Measurements from ENCODE around the gene PTPRC. TPM values are rescaled to one million over a fixed set of nuclear protein-coding genes. Genes with fewer than 3 reads are reported as not detected.

PTPRC gene
- total RNA-seq, 1 donor, result 281 TPM

- DNase-seq (ENCODE audit: low read depth in 2 of 3, low spot score in 2 of 3), result peak in 2 of 3 donors; percentile 44 to 64
These were observed 2.7 kb downstream of the PTPRC start for GRCh38 chr1:198641501-198641900.

DNA sequence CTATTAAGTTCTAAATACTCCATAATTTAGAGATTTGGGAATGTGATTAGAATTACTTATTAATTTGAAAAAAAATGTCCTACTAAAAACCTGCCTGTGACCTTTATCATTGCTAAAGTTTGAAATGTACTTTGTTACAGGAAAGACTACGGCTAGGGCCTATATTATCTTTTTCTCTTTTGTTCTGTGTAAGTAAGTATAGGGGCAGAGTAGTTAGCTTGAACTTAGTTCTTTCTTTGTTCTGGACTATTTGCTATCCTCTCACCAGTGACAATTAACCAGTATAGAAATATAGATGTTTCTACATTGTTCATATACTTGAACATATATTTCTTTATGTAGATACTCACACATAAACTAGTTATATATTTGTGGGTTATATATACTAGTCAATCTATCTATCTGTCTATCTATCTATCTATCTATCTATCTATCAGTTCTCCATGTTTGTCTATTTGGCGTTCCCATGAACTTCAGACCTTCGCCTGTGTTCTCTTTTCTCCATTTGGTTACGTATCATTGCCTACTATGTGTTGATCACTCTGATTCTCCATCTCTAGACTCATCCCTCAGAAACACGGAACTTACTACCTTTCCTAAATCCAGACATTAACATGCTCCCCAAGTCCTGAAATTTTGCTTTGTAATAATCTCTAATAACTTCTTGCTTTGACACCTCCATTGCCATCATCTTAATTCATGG is 3.3 kb downstream of the PTPRC start:
- DNase-seq (ENCODE audit: low read depth in 2 of 3, low spot score in 2 of 3), result no peak

- DNase-seq (ENCODE audit: low read depth in 2 of 3, low spot score in 2 of 3), result no peak
These were observed 4.1 kb downstream of the PTPRC start for GRCh38 chr1:198642983-198643382.

DNA sequence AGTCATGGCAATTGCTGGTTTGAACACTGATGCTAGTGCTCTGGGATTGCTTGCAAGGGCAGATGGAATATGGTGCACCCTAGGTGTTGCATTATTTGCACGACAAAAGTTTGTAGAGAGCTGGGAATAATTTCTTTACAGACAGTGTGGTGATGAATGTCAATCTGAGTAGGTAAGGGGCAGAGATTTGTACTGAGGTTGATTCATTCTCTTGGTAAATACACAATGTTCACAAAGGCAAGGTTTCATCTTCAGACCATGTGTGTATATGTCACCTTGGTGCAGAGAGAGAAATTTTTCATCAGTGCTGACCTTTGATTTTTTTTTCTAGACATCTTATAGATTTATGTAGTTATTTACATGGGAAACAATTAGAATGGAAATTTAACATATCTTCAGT is 5.0 kb downstream of the PTPRC start:
- DNase-seq (ENCODE audit: low read depth in 2 of 3, low spot score in 2 of 3), result no peak

- no peak for DNase-seq (ENCODE audit: low read depth in 2 of 3, low spot score in 2 of 3)
These were observed 8.2 kb downstream of the PTPRC start for GRCh38 chr1:198647055-198647454.

DNA sequence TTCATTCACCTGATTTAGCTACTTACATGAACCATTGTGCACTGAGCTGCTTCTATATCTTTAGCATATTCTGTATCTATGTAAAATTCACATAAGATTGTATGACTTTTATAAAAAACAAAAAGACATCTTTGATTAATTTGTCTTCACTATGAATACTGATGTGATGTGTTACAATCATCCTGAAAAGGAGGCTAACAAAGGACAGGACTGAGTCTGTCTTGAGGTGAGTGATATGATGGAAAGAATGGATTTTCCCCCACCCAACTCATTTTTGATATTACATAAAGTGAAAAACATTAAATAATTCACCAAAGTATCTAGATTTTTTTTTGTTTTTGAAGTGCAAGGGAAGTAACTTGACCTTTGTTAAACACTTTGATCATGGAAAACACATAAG is 9.8 kb downstream of the PTPRC start:
- DNase-seq (ENCODE audit: low read depth in 2 of 3, low spot score in 2 of 3), result no peak

- no peak for DNase-seq (ENCODE audit: low read depth in 2 of 3, low spot score in 2 of 3)
These were observed 10.6 kb downstream of the PTPRC start for GRCh38 chr1:198649232-198649967.

GRCh38 chr1:198649968-198650338 is 11.1 kb downstream of the PTPRC start:
- DNase-seq (ENCODE audit: low read depth in 2 of 3, low spot score in 2 of 3), result no peak

- no peak for DNase-seq (ENCODE audit: low read depth in 2 of 3, low spot score in 2 of 3)
These were observed 11.7 kb downstream of the PTPRC start for GRCh38 chr1:198650506-198650905.

GRCh38 chr1:198651650-198652400 is 13.0 kb downstream of the PTPRC start:
- no peak for DNase-seq (ENCODE audit: low read depth in 2 of 3, low spot score in 2 of 3)

DNA sequence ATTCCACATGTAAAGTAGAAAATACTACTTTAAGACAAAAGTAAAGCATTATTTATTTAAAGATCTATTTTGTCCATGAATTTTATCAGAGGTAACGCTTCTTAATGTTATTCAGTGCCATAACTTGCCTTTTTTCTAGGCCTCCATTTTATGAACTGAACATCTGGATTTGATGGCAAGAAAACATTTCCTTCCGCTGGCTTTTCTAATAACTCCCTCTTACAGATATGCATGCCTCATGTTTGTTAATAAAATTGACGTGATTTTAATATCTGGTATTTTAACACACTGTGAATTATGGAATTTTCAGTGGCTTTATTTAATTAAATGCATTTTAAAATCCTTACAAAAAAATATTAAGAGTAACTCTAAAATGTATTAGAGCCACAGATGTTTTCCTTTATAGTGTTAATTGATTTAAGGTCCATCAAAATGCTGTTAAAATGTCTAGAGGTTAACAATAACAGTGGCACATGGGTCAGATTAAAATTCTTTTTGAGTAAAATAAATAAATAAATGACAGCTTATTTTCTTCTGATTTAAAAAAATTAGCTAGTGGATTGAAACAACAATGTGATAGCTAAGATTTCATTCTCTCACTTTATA is 15.1 kb downstream of the PTPRC start:
- DNase-seq (ENCODE audit: low read depth in 2 of 3, low spot score in 2 of 3), result no peak

GRCh38 chr1:198655459-198656121 is 16.8 kb downstream of the PTPRC start:
- DNase-seq (ENCODE audit: low read depth in 2 of 3, low spot score in 2 of 3), result no peak

DNA sequence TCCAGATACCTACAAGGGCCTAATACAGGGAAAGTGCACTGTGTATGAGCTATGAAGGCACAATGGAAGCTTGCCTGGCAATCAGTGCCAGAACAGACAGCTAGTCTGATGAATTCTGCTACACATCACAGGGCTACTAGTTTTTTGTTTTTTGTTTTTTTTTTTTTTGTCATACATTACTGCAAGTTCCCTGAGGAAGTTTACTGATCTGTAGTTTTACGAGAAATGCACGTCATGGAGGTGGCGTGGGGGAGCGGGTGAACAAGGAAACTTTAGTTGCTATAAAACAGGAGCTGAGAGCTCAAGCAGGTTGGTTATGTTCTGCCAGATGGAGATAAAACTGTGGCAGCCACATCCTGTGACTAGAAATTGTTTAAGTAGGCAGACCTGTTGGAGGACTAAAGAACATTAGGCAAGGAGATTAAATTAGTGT is 17.7 kb downstream of the PTPRC start:
- DNase-seq (ENCODE audit: low read depth in 2 of 3, low spot score in 2 of 3), result peak; percentile 72 to 95 (median 88)

GRCh38 chr1:198657550-198658064 is 18.8 kb downstream of the PTPRC start:
- DNase-seq (ENCODE audit: low read depth in 2 of 3, low spot score in 2 of 3), result peak in 2 of 3 donors; percentile 55 to 76

DNA sequence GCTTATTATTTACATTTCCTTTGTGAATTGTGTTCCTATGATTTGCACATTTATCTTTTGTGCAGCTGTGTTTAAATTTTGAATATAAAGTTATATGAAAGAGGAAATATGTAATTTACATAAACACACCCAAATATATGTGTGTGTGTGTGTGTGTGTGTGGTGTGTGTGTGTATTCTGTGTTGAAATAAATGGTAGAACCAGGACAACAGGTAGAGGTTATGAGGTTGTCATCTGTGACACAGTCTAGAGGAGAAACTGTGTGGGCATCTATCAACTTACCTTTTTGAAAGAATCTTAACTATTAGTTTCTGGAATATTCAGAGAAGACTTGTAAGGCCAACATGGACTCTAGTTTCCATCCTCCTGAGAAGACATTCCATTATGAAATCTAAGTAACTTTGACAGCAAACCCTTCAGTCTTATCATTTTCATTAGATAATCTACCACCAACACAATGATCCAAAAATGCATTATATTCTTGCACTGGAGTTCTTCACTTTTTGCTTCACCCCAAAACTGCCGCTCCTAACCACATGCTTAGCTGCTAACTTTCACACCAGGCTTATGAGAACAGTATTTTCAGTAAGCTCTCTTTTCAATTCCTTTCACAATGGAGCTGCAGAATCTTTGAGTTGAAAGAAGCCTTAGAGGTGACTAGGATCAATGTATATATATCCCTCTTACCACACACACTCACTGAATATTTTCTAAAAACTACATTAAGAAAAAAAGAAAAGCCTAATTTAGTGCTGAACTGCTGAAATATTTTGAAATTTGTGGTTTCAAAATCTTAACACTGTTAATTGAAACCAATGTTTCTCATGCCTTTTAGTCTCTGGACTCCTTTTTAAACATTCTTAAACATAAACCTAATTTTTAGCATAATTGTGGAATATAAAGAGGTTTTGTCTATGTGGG is 21.8 kb downstream of the PTPRC start:
- DNase-seq (ENCODE audit: low read depth in 2 of 3, low spot score in 2 of 3), result no peak

GRCh38 chr1:198662821-198663220 is 24.0 kb downstream of the PTPRC start:
- DNase-seq (ENCODE audit: low read depth in 2 of 3, low spot score in 2 of 3), result no peak

- peak in 1 of 3 donors; percentile 53 for DNase-seq (ENCODE audit: low read depth in 2 of 3, low spot score in 2 of 3)
These were observed 25.4 kb downstream of the PTPRC start for GRCh38 chr1:198664068-198664788.

DNA sequence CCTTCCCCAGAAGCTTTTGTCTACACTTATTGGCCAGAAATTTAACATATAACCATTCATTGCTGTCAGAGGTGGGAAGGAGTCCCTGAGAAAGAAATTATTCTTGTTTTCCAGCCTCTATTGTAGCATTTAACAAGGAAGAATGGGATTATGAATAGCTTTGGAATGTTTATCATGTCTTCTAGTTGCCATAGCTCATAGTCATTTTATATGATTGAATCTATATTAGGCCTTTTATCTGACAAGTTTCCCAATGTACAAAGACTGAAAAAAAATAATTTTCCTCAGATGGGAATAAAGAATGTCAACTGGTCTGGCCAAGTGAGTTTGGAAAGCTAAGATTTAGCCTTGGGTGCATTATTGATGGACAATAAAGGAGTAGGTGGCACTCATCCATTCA is 28.3 kb downstream of the PTPRC start:
- DNase-seq (ENCODE audit: low read depth in 2 of 3, low spot score in 2 of 3), result no peak

DNA sequence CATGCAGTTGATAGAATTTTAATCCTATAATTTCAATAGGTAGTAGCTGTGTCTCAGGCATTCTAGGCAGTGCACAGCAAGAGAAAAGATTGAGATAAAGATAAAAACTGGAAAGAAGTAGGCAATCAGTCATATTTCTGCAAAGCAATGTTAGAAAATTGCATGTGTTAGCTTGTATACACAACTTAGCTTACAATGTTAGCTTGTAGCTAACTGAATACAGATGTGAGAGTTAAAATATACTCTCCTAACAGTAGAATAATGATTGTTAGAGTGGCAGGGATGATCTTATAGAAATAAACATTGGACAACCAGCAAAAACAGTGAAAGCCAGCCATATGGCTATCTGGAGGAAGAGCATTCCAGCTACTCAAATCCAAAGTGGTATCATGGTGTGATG is 29.0 kb downstream of the PTPRC start:
- DNase-seq (ENCODE audit: low read depth in 2 of 3, low spot score in 2 of 3), result no peak

All from hematopoietic multipotent progenitor cell (in vitro differentiated cells).